Measurements from ENCODE around the gene ZMYM5.
"Not testable (repeated sequence)": the region's sequence is repeated elsewhere in the genome, so short reads cannot be mapped to it uniquely, and the experiment has no call there.

The ZMYM5 gene

DNA sequence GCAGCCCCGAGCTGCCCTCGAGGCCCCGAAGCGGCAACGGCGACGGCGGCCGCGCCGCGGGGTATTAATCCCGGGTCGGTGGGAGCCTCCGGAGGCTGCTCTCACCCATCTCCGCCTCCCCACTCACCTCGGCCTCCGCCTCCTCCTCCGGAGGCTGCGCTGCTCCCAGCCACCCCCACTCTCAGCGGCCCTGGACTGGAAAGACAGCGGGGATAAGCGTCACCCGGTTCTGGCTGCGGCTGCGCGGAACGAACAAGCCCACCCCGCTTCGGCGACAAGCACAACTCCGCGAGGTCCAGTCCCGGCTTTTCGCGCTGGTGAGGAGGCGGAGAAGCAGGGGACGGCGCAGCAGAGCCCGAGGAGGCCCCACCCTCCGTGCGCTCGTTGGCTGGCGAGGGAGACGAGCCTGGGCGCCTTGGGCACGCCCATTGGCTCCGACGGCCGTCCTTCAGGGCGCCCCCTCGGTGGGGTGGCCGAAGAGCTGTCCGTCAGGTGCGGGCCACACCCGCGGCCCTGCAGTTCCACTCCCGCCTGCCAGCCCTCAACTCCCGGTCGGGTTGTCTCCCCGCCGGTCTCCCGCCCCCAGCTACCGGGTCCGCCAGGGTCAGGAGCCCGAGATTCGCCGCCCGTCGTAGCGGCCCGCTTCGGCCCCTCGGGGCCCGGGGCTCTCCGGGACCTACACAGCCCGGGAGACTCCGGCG is at the start of gene ZMYM5:
ZMYM5 (minus strand) TSS at position 327 of the 701 bp plus-strand sequence. CDS start 11,469 bp downstream, outside the sequence.
- Histone ChIP-seq H3K9ac (ENCODE audit: low read depth, low read length) (peak within 1 kb of the TSS; percentile 70), H3K9me3 (ENCODE audit: insufficient read depth, low read length, severe bottlenecking) (no peaks in the 10 kb centered on the region), H3K36me3 (ENCODE audit: insufficient read depth, low read length) (no peaks in the 10 kb centered on the region), H2AFZ (ENCODE audit: low read depth, low read length) (peak within 1 kb of the TSS; percentile 81), H3K4me3 (ENCODE audit: low read depth in 1 of 2, low read length in 2 of 2) (peak within 1 kb of the TSS; percentile 42 to 75), H3K4me1 (ENCODE audit: insufficient read depth, low read length) (peaks cover 21% of the 10 kb centered on the region), H4K20me1 (ENCODE audit: insufficient read depth, low read length) (no peaks in the 10 kb centered on the region), H3K4me2 (ENCODE audit: insufficient read depth, low read length) (peak within 1 kb of the TSS; percentile 77), H3K27me3 (ENCODE audit: insufficient read depth, low read length, poor library complexity) (peaks cover 3% of the 10 kb centered on the region), H3K27ac (ENCODE audit: low read length) (peak within 1 kb of the TSS; percentile 68), H3K79me2 (ENCODE audit: insufficient read depth, low read length) (peaks cover 28% of the 10 kb centered on the region)
- no peak for TF ChIP-seq EZH2 (IDR thresholded peaks at IDR 0.05; ENCODE audit: borderline replicate concordance, low read depth, low read length, severe bottlenecking)
- TF ChIP-seq, protein P1, sequence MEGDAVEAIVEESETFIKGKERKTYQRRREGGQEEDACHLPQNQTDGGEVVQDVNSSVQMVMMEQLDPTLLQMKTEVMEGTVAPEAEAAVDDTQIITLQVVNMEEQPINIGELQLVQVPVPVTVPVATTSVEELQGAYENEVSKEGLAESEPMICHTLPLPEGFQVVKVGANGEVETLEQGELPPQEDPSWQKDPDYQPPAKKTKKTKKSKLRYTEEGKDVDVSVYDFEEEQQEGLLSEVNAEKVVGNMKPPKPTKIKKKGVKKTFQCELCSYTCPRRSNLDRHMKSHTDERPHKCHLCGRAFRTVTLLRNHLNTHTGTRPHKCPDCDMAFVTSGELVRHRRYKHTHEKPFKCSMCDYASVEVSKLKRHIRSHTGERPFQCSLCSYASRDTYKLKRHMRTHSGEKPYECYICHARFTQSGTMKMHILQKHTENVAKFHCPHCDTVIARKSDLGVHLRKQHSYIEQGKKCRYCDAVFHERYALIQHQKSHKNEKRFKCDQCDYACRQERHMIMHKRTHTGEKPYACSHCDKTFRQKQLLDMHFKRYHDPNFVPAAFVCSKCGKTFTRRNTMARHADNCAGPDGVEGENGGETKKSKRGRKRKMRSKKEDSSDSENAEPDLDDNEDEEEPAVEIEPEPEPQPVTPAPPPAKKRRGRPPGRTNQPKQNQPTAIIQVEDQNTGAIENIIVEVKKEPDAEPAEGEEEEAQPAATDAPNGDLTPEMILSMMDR (IDR thresholded peaks at IDR 0.05; ENCODE audit: borderline replicate concordance, extremely low read depth, low read length, poor library complexity, severe bottlenecking): no peak
- peak; percentile 94 for ATAC-seq (ENCODE audit: insufficient read depth, low read depth)
- peak; percentile 91 for DNase-seq

DNA sequence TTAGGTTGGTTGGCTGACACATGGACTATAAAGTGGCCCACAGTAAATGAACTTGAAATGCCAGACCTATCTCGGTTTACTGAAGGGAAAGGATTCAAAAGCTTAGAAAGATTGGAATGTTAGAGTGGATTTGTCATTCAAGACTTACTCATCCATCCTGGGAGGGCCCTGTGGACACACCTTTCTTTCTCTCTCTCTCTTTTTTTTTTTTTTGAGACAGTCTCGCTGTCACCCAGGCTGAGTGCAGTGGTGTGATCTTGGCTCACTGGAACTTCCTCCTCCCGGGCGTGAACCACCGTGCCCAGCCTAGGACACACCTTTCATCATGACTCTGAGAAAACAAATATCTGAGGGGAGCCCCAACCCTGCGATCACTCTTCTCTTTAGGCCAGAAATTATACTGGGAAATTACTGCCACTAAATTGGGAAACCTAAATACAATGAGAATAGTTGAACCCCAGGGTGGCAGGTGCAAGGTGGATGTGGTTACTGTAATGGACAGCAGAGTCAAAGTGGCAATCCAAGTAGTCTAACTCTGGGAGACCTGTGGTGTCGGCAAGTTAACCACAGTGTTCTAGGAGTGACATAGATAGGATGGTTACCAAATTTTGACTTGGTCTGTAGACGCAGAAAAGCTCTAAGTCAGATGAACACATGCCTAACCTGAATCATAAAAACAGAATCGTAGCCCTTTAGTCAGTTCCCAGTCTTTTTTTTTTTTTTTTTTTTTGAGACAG is 47.1 kb upstream of the ZMYM5 start:
- Histone ChIP-seq H3K4me1 (ENCODE audit: insufficient read depth, low read length) (no peaks in the 10 kb centered on the region), H3K27ac (ENCODE audit: low read length) (no peak overlapping the region), H3K4me3 (ENCODE audit: low read depth in 1 of 2, low read length in 2 of 2) (no peak overlapping the region), H3K27me3 (ENCODE audit: insufficient read depth, low read length, poor library complexity) (no peaks in the 10 kb centered on the region), H3K36me3 (ENCODE audit: insufficient read depth, low read length) (no peaks in the 10 kb centered on the region), H2AFZ (ENCODE audit: low read depth, low read length) (no peak overlapping the region), H3K9ac (ENCODE audit: low read depth, low read length) (no peak overlapping the region), H3K9me3 (ENCODE audit: insufficient read depth, low read length, severe bottlenecking) (no peaks in the 10 kb centered on the region), H3K4me2 (ENCODE audit: insufficient read depth, low read length) (no peak overlapping the region), H3K79me2 (ENCODE audit: insufficient read depth, low read length) (no peaks in the 10 kb centered on the region), H4K20me1 (ENCODE audit: insufficient read depth, low read length) (no peaks in the 10 kb centered on the region)
- DNase-seq (no peak), ATAC-seq (ENCODE audit: insufficient read depth, low read depth) (peak; percentile 48; the same call in 2 of the 3 replicates)
- TF ChIP-seq, protein P1 (IDR thresholded peaks at IDR 0.05; ENCODE audit: borderline replicate concordance, extremely low read depth, low read length, poor library complexity, severe bottlenecking): no peak
- no peak for TF ChIP-seq EZH2 (IDR thresholded peaks at IDR 0.05; ENCODE audit: borderline replicate concordance, low read depth, low read length, severe bottlenecking)

DNA sequence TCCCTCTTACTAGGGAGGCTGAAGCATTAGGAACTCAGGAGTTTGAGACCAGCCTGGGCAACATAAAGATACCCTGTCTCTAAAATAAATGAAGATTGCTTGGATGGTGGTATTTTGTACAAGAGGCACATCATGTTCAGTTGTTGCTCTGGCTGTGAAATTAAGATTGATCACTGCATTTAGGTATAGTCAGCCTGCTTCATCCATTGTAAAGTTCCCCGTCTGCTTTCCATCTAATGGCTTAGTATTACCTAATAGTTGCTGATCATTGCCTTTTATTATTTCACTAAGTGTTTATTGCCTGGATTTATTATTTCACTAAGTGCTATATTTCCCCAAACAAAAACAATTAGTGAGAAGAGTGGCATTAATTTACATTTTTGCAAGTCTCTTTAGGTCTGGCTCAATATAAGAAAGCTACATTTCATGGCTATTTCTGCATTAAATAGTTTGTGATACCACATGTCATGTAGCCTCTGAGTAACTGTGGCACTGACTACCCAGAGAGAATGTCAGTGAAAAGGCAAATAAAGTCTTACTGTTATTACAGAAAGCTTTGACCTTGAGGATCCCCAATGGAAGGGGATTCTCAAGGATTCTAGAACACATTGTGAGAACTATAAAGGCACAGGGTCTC is 45.0 kb upstream of the ZMYM5 start:
- Histone ChIP-seq H2AFZ (ENCODE audit: low read depth, low read length) (no peak overlapping the region), H3K4me3 (ENCODE audit: low read depth in 1 of 2, low read length in 2 of 2) (no peak overlapping the region), H3K27me3 (ENCODE audit: insufficient read depth, low read length, poor library complexity) (no peaks in the 10 kb centered on the region), H3K4me1 (ENCODE audit: insufficient read depth, low read length) (no peaks in the 10 kb centered on the region), H3K36me3 (ENCODE audit: insufficient read depth, low read length) (no peaks in the 10 kb centered on the region), H4K20me1 (ENCODE audit: insufficient read depth, low read length) (no peaks in the 10 kb centered on the region), H3K27ac (ENCODE audit: low read length) (no peak overlapping the region), H3K4me2 (ENCODE audit: insufficient read depth, low read length) (no peak overlapping the region), H3K9ac (ENCODE audit: low read depth, low read length) (no peak overlapping the region), H3K79me2 (ENCODE audit: insufficient read depth, low read length) (no peaks in the 10 kb centered on the region), H3K9me3 (ENCODE audit: insufficient read depth, low read length, severe bottlenecking) (no peaks in the 10 kb centered on the region)
- ATAC-seq (ENCODE audit: insufficient read depth, low read depth): no peak
- no peak for TF ChIP-seq EZH2 (IDR thresholded peaks at IDR 0.05; ENCODE audit: borderline replicate concordance, low read depth, low read length, severe bottlenecking)
- TF ChIP-seq, protein P1 (IDR thresholded peaks at IDR 0.05; ENCODE audit: borderline replicate concordance, extremely low read depth, low read length, poor library complexity, severe bottlenecking): no peak
- no peak for DNase-seq

DNA sequence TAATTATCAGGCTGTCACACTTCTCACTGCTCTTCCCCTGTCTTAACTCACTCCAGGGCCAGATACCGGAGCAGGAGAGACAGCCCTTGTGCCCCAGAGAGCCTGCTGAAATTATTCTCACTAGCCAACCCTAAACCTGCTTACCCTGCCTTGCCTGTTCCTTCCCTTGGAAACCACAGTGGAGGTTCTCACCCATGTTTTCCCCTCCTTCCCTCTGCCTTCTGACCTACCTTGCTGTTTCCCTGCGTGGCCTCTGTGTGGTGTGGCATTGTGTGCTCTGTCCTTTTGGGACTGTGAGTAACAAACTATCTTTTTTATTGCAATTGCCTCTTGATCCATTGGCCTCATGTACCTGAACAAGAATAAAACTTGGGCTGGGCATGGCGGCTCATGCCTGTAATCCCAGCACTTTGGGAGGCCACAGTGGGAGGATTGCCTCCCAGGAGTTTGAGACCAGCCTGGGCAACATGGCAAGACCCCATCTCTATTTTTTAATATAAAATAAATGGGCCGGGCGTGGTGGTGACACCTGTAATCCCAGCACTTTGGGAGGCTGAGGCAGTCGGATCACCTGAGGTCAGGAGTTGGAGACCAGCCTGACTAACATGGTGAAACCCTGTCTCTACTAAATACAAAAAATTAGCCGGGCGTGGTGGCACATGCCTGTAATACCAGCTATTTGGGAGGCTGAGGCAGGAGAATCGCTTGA is 42.2 kb upstream of the ZMYM5 start:
- H3K79me2 ChIP-seq (ENCODE audit: insufficient read depth, low read length); H3K4me1 ChIP-seq (ENCODE audit: insufficient read depth, low read length); H4K20me1 ChIP-seq (ENCODE audit: insufficient read depth, low read length); H2AFZ ChIP-seq (ENCODE audit: low read depth, low read length); DNase-seq; H3K36me3 ChIP-seq (ENCODE audit: insufficient read depth, low read length); H3K27ac ChIP-seq (ENCODE audit: low read length); H3K9ac ChIP-seq (ENCODE audit: low read depth, low read length); H3K4me3 ChIP-seq (ENCODE audit: low read depth in 1 of 2, low read length in 2 of 2); H3K9me3 ChIP-seq (ENCODE audit: insufficient read depth, low read length, severe bottlenecking); H3K4me2 ChIP-seq (ENCODE audit: insufficient read depth, low read length); H3K27me3 ChIP-seq (ENCODE audit: insufficient read depth, low read length, poor library complexity); ATAC-seq (ENCODE audit: insufficient read depth, low read depth): not testable (repeated sequence)

Data from DND-41 (cell line).